HFFc6 (cell line): Measurements from ENCODE around the gene ZMYM4. TPM values are rescaled to one million over a fixed set of nuclear protein-coding genes. Genes with fewer than 3 reads are reported as not detected.

Source experiments
- DNase-seq: peaks from one replicate; pipeline ENCODE4 v3.0.0-alpha.2; 2018
- H3K27ac Mint-ChIP-seq: 2 replicates; pipeline ENCODE4 v1.8.0; 2020; ENCODE audit warnings: mild to moderate bottlenecking, mixed read lengths
- H3K27me3 Mint-ChIP-seq: 2 replicates; pipeline ENCODE4 v1.8.0; 2021; ENCODE audit warnings: mild to moderate bottlenecking, moderate library complexity, mixed read lengths; ENCODE audit not compliant: insufficient read depth
- H3K36me3 Mint-ChIP-seq: 2 replicates; pipeline ENCODE4 v1.8.0; 2021; ENCODE audit warnings: low read depth, mixed read lengths
- H3K4me1 Mint-ChIP-seq: 2 replicates; pipeline ENCODE4 v1.8.0; 2020; ENCODE audit warnings: low read depth, mixed read lengths
- H3K4me3 Mint-ChIP-seq: 2 replicates; pipeline ENCODE4 v1.8.0; 2020; ENCODE audit warnings: mild to moderate bottlenecking, moderate library complexity, mixed read lengths
- H3K9me3 Mint-ChIP-seq: 2 replicates; pipeline ENCODE4 v1.8.0; 2020; ENCODE audit warnings: mild to moderate bottlenecking, mixed read lengths
- CTCF ChIP-seq: fragments of 200-600 bp; sonication (generic); IDR thresholded peaks from 2 replicates; pipeline ENCODE4 v1.5.0; 2021; ENCODE audit warnings: antibody characterized with exemption, mild to moderate bottlenecking
- total RNA-seq, 6 experiments: library from RNA; stranded (reverse); fragmentation: NEBNext Ultra II Directional; extraction: Animal tissue kit (Norgen Biotek cat#: 25700); gene quantifications; 2 replicates in 1 of 6; 3 replicates in 5 of 6; pipeline ENCODE4 v1.2.3, GENCODE V29; 2021

Gene ZMYM4
- total RNA-seq, 6 experiments from 2014 or later: 49.8 to 58.0 (median 52.5) TPM

- Mint-ChIP-seq H3K4me1 (peaks cover 48% of the 10 kb centered on the region), H3K9me3 (no peaks in the 10 kb centered on the region)
Measured at GRCh38 chr1:35266306-35266705, 2.2 kb upstream of the ZMYM4 start.

DNA sequence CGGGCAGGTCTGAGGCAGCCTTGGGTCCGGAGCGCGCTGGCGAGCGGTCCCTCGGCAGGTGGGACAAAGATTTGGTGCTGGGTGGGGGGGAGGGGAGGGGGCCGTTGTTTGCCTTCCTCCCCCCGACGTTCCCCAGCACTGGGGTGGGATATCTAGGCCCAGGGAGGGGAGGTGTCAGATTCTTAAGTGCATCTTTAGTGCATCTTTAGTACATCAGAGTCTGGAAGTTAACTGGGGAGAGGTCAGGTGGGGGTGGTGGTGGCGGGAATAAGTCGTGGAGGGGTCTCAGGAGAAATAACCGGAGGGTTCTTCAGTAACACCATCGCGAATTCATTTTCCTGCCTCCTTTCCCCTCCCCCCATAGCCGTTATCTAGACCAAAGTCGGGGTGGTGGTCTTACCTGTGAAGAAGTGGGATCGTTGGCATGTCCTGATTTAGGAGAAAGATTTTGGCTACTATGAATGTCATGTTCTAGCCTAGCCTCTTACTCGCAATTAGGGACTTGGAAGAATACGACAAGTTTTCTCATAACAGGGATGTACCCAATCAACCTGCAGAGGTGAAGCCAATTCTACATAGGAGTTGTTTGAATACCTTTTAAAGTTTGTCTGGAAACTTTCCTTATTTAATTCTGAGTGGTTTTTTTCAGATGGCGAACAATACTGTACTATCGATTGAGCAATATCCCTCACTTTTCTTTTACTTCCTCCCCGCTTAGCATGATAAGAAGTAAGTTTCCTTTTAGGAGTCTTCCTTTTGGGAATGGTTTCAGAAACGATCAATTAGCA is 886 bp downstream of the ZMYM4 start:
- Mint-ChIP-seq H3K36me3 (peaks cover 24% of the 10 kb centered on the region; the same call in 1 of the 2 replicates), H3K4me1 (peaks cover 39% of the 10 kb centered on the region), H3K27ac (peak overlapping the region; percentile 63), H3K4me3 (peak overlapping the region; percentile 90), H3K27me3 (no peaks in the 10 kb centered on the region), H3K9me3 (no peaks in the 10 kb centered on the region)
- TF ChIP-seq CTCF: no peak
- DNase-seq: no peak

More at GRCh38 chr1:35266306-35266705, 2.2 kb upstream of the ZMYM4 start:
- Mint-ChIP-seq H3K36me3 (peaks cover 16% of the 10 kb centered on the region; the same call in 1 of the 2 replicates), H3K4me3 (no peak overlapping the region), H3K27me3 (peaks cover 3% of the 10 kb centered on the region), H3K27ac (no peak overlapping the region)
- no peak for TF ChIP-seq CTCF
- DNase-seq: no peak

- Mint-ChIP-seq H3K4me1 (peaks cover 33% of the 10 kb centered on the region), H3K4me3 (peak overlapping the region; percentile 90), H3K27me3 (no peaks in the 10 kb centered on the region), H3K27ac (peak overlapping the region; percentile 63), H3K36me3 (peaks cover 24% of the 10 kb centered on the region; the same call in 1 of the 2 replicates), H3K9me3 (no peaks in the 10 kb centered on the region)
- DNase-seq: no peak
- no peak for TF ChIP-seq CTCF
Measured at GRCh38 chr1:35269989-35270289, 1.4 kb downstream of the ZMYM4 start.

- no peaks in the 10 kb centered on the region for H3K27me3 Mint-ChIP-seq
- no peaks in the 10 kb centered on the region for H3K9me3 Mint-ChIP-seq
- peak overlapping the region; percentile 62 for H3K4me3 Mint-ChIP-seq
- H3K36me3 Mint-ChIP-seq: peaks cover 24% of the 10 kb centered on the region; the same call in 1 of the 2 replicates
- H3K4me1 Mint-ChIP-seq: peaks cover 25% of the 10 kb centered on the region
- no peak for DNase-seq
- H3K27ac Mint-ChIP-seq: peak overlapping the region; percentile 27
- no peak for TF ChIP-seq CTCF
Measured at GRCh38 chr1:35270836-35271235, 2.3 kb downstream of the ZMYM4 start.

DNA sequence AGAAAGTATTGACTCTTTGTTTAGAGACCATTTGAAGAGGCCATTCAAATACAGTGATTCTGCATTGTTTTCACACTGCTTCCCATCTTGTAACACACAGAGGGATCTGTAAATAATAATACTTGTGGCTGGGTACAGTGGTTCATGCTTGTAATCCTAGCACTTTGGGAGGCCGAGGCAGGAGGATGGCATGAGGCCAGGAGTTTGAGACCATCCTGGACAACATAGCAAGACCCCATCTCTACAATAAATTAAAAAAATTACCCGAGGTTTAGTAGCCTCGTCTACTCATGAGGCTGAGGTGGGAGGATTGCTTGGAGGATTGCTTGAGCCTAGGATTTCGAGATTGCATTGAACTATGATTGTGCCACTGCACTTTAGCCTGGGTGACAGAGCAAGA is 5.7 kb downstream of the ZMYM4 start:
- Mint-ChIP-seq H3K9me3 (no peaks in the 10 kb centered on the region), H3K27me3 (no peaks in the 10 kb centered on the region), H3K27ac (no peak overlapping the region), H3K4me1 (peaks cover 17% of the 10 kb centered on the region), H3K36me3 (peaks cover 36% of the 10 kb centered on the region), H3K4me3 (no peak overlapping the region)
- no peak for TF ChIP-seq CTCF
- DNase-seq: no peak
